Measurements from ENCODE around the gene HAUS7. TPM values are rescaled to one million over a fixed set of nuclear protein-coding genes. Genes with fewer than 3 reads are reported as not detected.

The HAUS7 gene
- 28.9 TPM for total RNA-seq (2021; ENCODE audit: unreplicated experiment)
- 29.9 and 32.1 TPM in 2 replicates for polyA plus RNA-seq (2012)
- Bru-seq, nascent RNA = percentile 17 among the genes with signal in this experiment
- BruChase-seq, experiment 1, labeled RNA remaining after a 6-hour chase = percentile 19 among the genes with signal in this experiment
- BruChase-seq, experiment 2, labeled RNA remaining after a 2-hour chase = percentile 14 among the genes with signal in this experiment
- long read RNA-seq, transcript HAUS7-202 (10 exons, 1,363 nt) = major isoform, 17 of 23 reads
- long read RNA-seq, partial matches to known transcripts = 0 of 23 reads
- long read RNA-seq, other reads (novel, unspliced or antisense) = 6 of 23 reads

GRCh38 chrX:153470411-153471363 is at the start of gene HAUS7:
Gene HAUS7, minus strand, starts transcription at chrX:153470576. Its CDS starts 19 bp downstream, at chrX:153470557.
- CTCF ChIA-PET = interaction anchor here (0.6 to 1.9 kb wide), 6 partner anchors 10 to 197 kb away, joined by 3 to 7 read pairs (median 3); no protein-coding TSS in a partner anchor
- peak; percentile 91 for ATAC-seq
- peak within 1 kb of the TSS; percentile 73 for H3K9ac ChIP-seq (ENCODE audit: low read length)

More at GRCh38 chrX:153470411-153471363, at the start of gene HAUS7:
- Histone ChIP-seq H3K36me3 (ENCODE audit: control insufficient read depth in 1 of 2, insufficient read depth in 2 of 2, low read length in 2 of 2) (no peaks in the 10 kb centered on the region), H3K4me2 (ENCODE audit: low read length) (peak within 1 kb of the TSS; percentile 80), H4K20me1 (ENCODE audit: insufficient read depth) (no peaks in the 10 kb centered on the region), H3K27ac (ENCODE audit: low read depth, low read length) (peak within 1 kb of the TSS; percentile 35; the same call in 1 of the 2 replicates), H3K79me2 (ENCODE audit: insufficient read depth, low read length) (peaks cover 8% of the 10 kb centered on the region), H2AFZ (ENCODE audit: low read depth, low read length, poor library complexity, severe bottlenecking) (no peak within 1 kb of the TSS), H3K9me2 (ENCODE audit: insufficient read depth) (no peaks in the 10 kb centered on the region), H3K27me3 (ENCODE audit: insufficient read depth, low read length) (no peaks in the 10 kb centered on the region), H3K4me1 (ENCODE audit: control insufficient read depth in 1 of 2, insufficient read depth in 2 of 2, low read length in 2 of 2) (peaks cover 0 to 5% of the 10 kb centered on the region in 2 experiments; a peak in 1 of 4 replicates), H3K4me3 (replicated peaks in 1 of 2; ENCODE audit: low read depth in 1 of 2, low read length in 2 of 2) (peak within 1 kb of the TSS; percentile 73 to 78), H3K9me3 (ENCODE audit: control insufficient read depth in 1 of 2, insufficient read depth in 1 of 2, low read depth in 1 of 2, low read length in 2 of 2) (no peaks in the 10 kb centered on the region)
- TF ChIP-seq ZFX (IDR thresholded peaks at IDR 0.05) = peak; percentile 5; the same call in 1 of the 2 replicates
- peak; percentile 62 for TF ChIP-seq YY1 (IDR thresholded peaks at IDR 0.05; ENCODE audit: extremely low read depth, insufficient replicate concordance, low read depth, low read length)
- TF ChIP-seq FOSL1 (IDR thresholded peaks at IDR 0.05; ENCODE audit: low read depth) = no peak
- no peak for TF ChIP-seq TCF7L2 (IDR thresholded peaks at IDR 0.05; ENCODE audit: borderline replicate concordance, extremely low read depth, insufficient read depth, insufficient read length)
- peak in 2 of 3 experiments; percentile 64 to 66; a peak in 4 of 6 replicates for TF ChIP-seq CTCF (IDR thresholded peaks at IDR 0.05 in 2 of 3, conservative IDR thresholded peaks at IDR 0.05 in 1 of 3; ENCODE audit: borderline replicate concordance in 1 of 3, insufficient read depth in 1 of 3, low read depth in 2 of 3, low read length in 2 of 3)
- TF ChIP-seq MAX (IDR thresholded peaks at IDR 0.05) = no peak
- no peak for TF ChIP-seq ZBTB33 (IDR thresholded peaks at IDR 0.05; ENCODE audit: extremely low read depth, insufficient replicate concordance, low read length)
- TF ChIP-seq POLR2AphosphoS5 (IDR thresholded peaks at IDR 0.05; ENCODE audit: low read depth, low read length) = peak; percentile 49
- TF ChIP-seq EZH2phosphoT487 (IDR thresholded peaks at IDR 0.05; ENCODE audit: borderline replicate concordance) = no peak
- intact Hi-C loops (cut with micrococcal nuclease) = no loop called here
- ChIA-PET RAD21 (ENCODE audit: low non-redundant PET in 1 of 2, low total read pairs in 2 of 2, uncharacterized antibody in 2 of 2, unreplicated experiment in 2 of 2) (interaction anchor here in 1 of 2 experiments (1.7 kb wide), 1 partner anchor 36 kb away, joined by 12 read pairs; no protein-coding TSS in a partner anchor), POLR2A (interaction anchor here (0.7 kb wide), 1 partner anchor 9 kb away, joined by 4 read pairs; no protein-coding TSS in a partner anchor)
- no TSS peak for BruUV-seq (replicated peaks)
- DNase-seq (ENCODE audit: low read depth, low spot score) = peak; percentile 59

Data from HCT116 (cell line).